GM12878 (cell line): Measurements from ENCODE around the gene PLXNA4. TPM values are rescaled to one million over a fixed set of nuclear protein-coding genes. Genes with fewer than 3 reads are reported as not detected.

Experiments
- ATAC-seq: fragments of 200-7000 bp; cut with Tn5 transposase; 3 replicates; pipeline ENCODE4 v1.9.1; 2020; ENCODE audit warnings: mild to moderate bottlenecking, moderate library complexity
- BruUV-seq: library from RNA; stranded (reverse); fragments of 400-500 nt; replicated peaks from 2 replicates; lab custom pipeline; 2021; lab: Mats Ljungman, UMichigan
- CTCF ChIA-PET: fragments of 300-600 bp; sonication (Branson Sonifier 250); formaldehyde crosslinking; extraction: SDS; loops from one replicate; lab custom pipeline; 2021; ENCODE audit warnings: inconsistent platforms; lab: Yijun Ruan, JAX
- POLR2A ChIA-PET: fragments of 350-600 bp; formaldehyde crosslinking; extraction: SDS; loops from one replicate; lab custom pipeline; 2021; ENCODE audit warnings: inconsistent platforms; lab: Charles Lee
- RAD21 ChIA-PET: fragments of 300-600 bp; sonication (Branson Sonifier 250); formaldehyde crosslinking; loops from one replicate; lab custom pipeline; 2023; ENCODE audit warnings: antibody characterized with exemption; ENCODE audit not compliant: unreplicated experiment; lab: Charles Lee
- SMC1A ChIA-PET: fragments of 300-600 bp; sonication (Branson Sonifier 250); formaldehyde crosslinking; loops from one replicate; lab custom pipeline; 2023; ENCODE audit not compliant: unreplicated experiment, uncharacterized antibody; lab: Charles Lee
- DNase-seq: peaks from one replicate; pipeline ENCODE4 v3.0.0-alpha.2; 2011; ENCODE audit warnings: low read depth, low spot score
- FAIRE-seq: peaks from 3 replicates; lab custom pipeline; 2011; peaks lifted over from hg19 to GRCh38; lab: Jason Lieb, UNC
- H2AFZ ChIP-seq: 2 replicates; pipeline ENCODE4 v1.6.0; 2011; ENCODE audit warnings: low read depth, low read length, control low read depth; ENCODE audit not compliant: control insufficient read depth
- H3K27ac ChIP-seq: 2 replicates; pipeline ENCODE4 v1.5.1; 2011; ENCODE audit warnings: control low read depth; ENCODE audit not compliant: control insufficient read depth, insufficient read depth
- H3K27me3 ChIP-seq, 2 experiments: replicated peaks in 1 of 2; 2 replicates each; pipeline versions ENCODE4 v1.6.0 to v1.6.1; 2011; ENCODE audit warnings: low read length in 1 of 2; ENCODE audit not compliant: control insufficient read depth in 2 of 2, insufficient read depth in 2 of 2
- H3K36me3 ChIP-seq, 2 experiments: 2 replicates each; pipeline ENCODE4 v1.5.1; 2011; ENCODE audit warnings: low read length in 1 of 2; ENCODE audit not compliant: control insufficient read depth in 2 of 2, insufficient read depth in 2 of 2
- H3K4me1 ChIP-seq: 2 replicates; pipeline ENCODE4 v1.6.1; 2011; ENCODE audit warnings: mild to moderate bottlenecking, low read length, moderate library complexity, mixed read lengths; ENCODE audit not compliant: control insufficient read depth, insufficient read depth
- H3K4me2 ChIP-seq: 2 replicates; pipeline ENCODE4 v1.6.0; 2011; ENCODE audit warnings: control low read depth; ENCODE audit not compliant: control insufficient read depth, insufficient read depth
- H3K4me3 ChIP-seq: fragments of 200-600 bp; sonication (generic); 2 replicates; pipeline ENCODE4 v1.5.1; 2016
- H3K79me2 ChIP-seq: 2 replicates; pipeline ENCODE4 v1.6.0; 2011; ENCODE audit warnings: low read length; ENCODE audit not compliant: control insufficient read depth, insufficient read depth
- H3K9ac ChIP-seq: 2 replicates; pipeline ENCODE4 v1.8.0; 2011; ENCODE audit warnings: low read length, control low read depth, mixed read lengths; ENCODE audit not compliant: control insufficient read depth, insufficient read depth
- H3K9me3 ChIP-seq: replicated peaks from 3 replicates; pipeline ENCODE4 v1.5.1; 2011; ENCODE audit warnings: mild to moderate bottlenecking, low read length; ENCODE audit not compliant: control insufficient read depth, insufficient read depth
- H4K20me1 ChIP-seq: 2 replicates; pipeline ENCODE4 v1.6.0; 2011; ENCODE audit not compliant: control insufficient read depth, insufficient read depth
- MAX ChIP-seq: IDR thresholded peaks from 2 replicates; pipeline ENCODE4 v1.6.1; 2012; ENCODE audit warnings: low read depth, low read length, improper control_type of control experiment
- PKNOX1 ChIP-seq: fragments of 450-650 bp; IDR thresholded peaks from 2 replicates; pipeline ENCODE4 v1.6.1; 2016; ENCODE audit warnings: mild to moderate bottlenecking
- RUNX3 ChIP-seq: IDR thresholded peaks from 2 replicates; pipeline ENCODE4 v1.6.1; 2012; ENCODE audit warnings: low read length, inconsistent platforms
- TBL1XR1 ChIP-seq: IDR thresholded peaks from 2 replicates; pipeline ENCODE4 v1.6.1; 2012; ENCODE audit warnings: low read depth, low read length, improper control_type of control experiment
- ZNF384 ChIP-seq: IDR thresholded peaks from 2 replicates; pipeline ENCODE4 v1.6.1; 2012; ENCODE audit warnings: low read depth, mild to moderate bottlenecking, low read length, improper control_type of control experiment, borderline replicate concordance
- WGBS: methylation state at CpG from one replicate; pipeline ENCODE4 v1.1.6; 2016; ENCODE audit warnings: low lambda C conversion rate; ENCODE audit not compliant: insufficient replicate concordance, insufficient coverage; ENCODE audit errors: missing lambda C conversion rate; 5-methylcytosine and 5-hydroxymethylcytosine counted together
- in situ Hi-C: fragments of 300-500 bp; cut with MboI; formaldehyde crosslinking; loops from 9 replicates; pipeline ENCODE4 v1.14.3; 2018; ENCODE audit warnings: mixed read lengths
- intact Hi-C: fragments of 100-400 bp; cut with micrococcal nuclease; formaldehyde crosslinking; loops from one replicate; pipeline ENCODE4 v1.14.2; 2022; ENCODE audit not compliant: unreplicated experiment
- polyA plus RNA-seq, 11 experiments: library from polyadenylated mRNA; depleted of rRNA in 4 of 11; unstranded in 6 of 11; stranded (reverse) in 5 of 11; fragments of >200 nt; fragmentation: Nextera tagmentation in 4 of 11; fragmentation: Illumina TruSeq in 1 of 11; extraction: Ambion mirVana in 4 of 11; extraction: Trizol in 1 of 11; gene quantifications; 1 replicate in 1 of 11; 2 replicates in 10 of 11; pipeline versions ENCODE4 v1.2.1 to v1.2.3, GENCODE V29; 2011 to 2016; ENCODE audit warnings: inconsistent platforms in 2 of 11, missing spikeins in 2 of 11, low read depth in 1 of 11
- total RNA-seq, 4 experiments: library from RNA; depleted of rRNA in 3 of 4; stranded (reverse); fragments of >200 nt in 3 of 4; fragmentation: Illumina TruSeq in 1 of 4; extraction: Trizol in 1 of 4; gene quantifications; 2 replicates each; pipeline versions ENCODE4 v1.2.1 to v1.2.3, GENCODE V29; 2013 to 2021

Gene PLXNA4
- total and polyA plus RNA-seq, 10 of the 15 experiments (the other 5 are each of a cell fraction or from before 2014, with no cell fraction given): 0.03 TPM; not detected in 9

- TF ChIP-seq PKNOX1: no peak
- no peak for TF ChIP-seq MAX
- no peak for TF ChIP-seq ZNF384
- TF ChIP-seq, all 136 proteins: peak for 0
Observed at GRCh38 chr7:132494474-132494873, 81.8 kb downstream of the PLXNA4 start (continued).

- H3K27me3 ChIP-seq: peaks cover 0 to 3% of the 10 kb centered on the region in 2 experiments; a peak in 2 of 4 replicates
- TF ChIP-seq RUNX3 (no peak), TBL1XR1 (no peak)
- TF ChIP-seq, all 136 proteins: peak for 0
- ATAC-seq: no peak
- no TSS peak for BruUV-seq
- no peak overlapping the region for H3K4me2 ChIP-seq
- no peaks in the 10 kb centered on the region for H4K20me1 ChIP-seq
- H3K36me3 ChIP-seq: no peaks in the 10 kb centered on the region
- WGBS: 0% methylated on average over 1 of the region's 1 CpG
- DNase-seq: no peak
- ChIA-PET CTCF (no interaction called here), SMC1A (no interaction called here), POLR2A (no interaction called here), RAD21 (no interaction called here)
- H3K79me2 ChIP-seq: no peaks in the 10 kb centered on the region
- H3K9me3 ChIP-seq: no peaks in the 10 kb centered on the region
- H3K4me1 ChIP-seq: no peaks in the 10 kb centered on the region
- no peak for FAIRE-seq
- H3K4me3 ChIP-seq: no peak overlapping the region
- intact Hi-C loops (no loop called here), in situ Hi-C loops (no loop called here)
- H3K9ac ChIP-seq: no peak overlapping the region
- H2AFZ ChIP-seq: no peak overlapping the region
- H3K27ac ChIP-seq: no peak overlapping the region
Observed at GRCh38 chr7:132492823-132493445, 83.3 kb downstream of the PLXNA4 start.
